ENCODE data around the gene DCLRE1B. TPM values are rescaled to one million over a fixed set of nuclear protein-coding genes. Genes with fewer than 3 reads are reported as not detected.
"Not testable (repeated sequence)": the region's sequence is repeated elsewhere in the genome, so short reads cannot be mapped to it uniquely, and the experiment has no call there.

The DCLRE1B gene
- polyA plus RNA-seq, 5 donors = 9.4 to 11.4 (median 10.3) TPM

DNA sequence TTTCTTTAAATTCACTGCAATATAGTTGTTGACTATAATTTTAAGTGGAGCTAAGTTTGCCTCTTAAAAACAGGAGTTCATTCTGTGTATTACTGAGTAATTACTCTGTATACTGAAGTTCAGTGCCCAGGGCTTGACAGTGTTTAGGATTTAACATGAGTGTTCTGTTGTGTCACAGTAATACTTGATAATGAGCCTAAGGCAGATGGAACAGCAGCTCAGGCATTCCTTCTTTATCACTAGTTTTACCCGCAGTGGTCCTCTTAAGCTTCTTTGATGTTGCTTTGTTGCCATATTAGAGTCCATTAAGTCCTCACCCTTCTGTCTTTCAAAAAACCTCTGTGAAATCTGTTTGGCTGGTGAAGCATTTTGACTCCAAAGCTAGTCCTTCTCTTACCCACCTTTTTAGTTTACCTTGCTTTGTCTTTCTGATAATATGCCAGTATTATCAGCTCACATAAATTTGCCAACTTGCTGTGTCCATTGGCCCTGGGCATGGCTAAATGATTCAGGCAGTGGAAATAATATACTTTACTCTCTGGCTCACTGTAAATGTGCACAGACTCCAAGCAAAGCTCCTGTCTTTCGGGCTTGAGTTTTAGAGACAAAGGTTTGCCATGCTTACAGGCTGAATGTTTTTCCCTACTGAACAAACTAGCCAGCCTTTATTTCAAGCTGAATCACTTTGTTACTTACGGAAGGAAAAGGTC, 41.7 kb downstream of the DCLRE1B start:
- DNase-seq = no peak

DNA sequence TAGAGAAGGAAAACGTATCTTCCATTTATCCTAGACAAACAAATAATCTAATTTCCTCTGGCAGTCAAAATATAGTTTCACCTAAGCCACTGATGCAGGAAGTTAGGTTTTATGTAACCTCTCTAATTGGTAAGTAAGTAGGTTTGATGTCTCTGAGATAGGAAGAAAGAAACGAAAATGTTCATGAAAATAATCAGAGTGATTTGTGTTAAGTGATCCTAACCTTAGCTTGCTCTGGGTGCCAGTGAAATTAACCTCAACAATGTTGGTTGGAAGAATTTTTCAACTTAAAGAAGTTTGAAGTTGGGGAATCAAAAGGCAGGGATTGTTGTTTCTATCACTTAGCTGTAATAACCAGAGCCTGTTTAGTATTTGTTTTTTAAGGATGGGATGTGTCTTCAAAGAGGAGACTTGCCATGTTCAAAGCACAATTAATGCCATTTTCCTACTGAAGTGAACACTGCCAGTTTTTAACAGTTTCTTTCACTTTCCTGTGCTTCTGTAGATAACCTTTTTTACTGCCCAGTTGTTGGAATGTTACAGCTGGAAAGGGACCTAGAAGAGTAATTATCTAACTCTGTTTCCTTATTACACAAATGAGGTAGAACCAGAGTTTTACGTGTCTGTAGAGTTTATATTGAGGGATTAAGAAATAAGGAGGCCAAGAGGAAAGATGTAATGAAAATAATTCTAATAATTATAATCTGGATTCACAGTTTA, 42.4 kb downstream of the DCLRE1B start:
- DNase-seq = no peak

DNA sequence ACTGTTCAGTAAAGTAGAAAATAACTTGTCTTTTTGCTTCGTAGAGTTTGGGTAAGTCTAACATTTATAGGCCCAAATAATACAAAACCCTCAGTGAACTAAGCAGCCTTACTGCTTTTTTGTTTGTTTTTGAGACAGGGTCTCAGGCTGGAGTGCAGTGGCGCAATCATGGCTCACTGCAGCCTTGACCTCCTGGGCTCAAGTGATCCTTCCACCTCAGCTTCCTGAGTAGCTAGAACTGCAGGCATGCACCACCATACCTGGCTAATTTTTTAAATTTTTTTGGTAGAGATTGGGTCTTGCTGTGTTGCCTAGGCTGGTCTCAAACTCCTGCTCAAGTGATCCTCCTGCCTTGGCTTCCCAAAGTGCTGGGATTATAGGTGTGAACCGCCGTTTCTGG, 43.0 kb downstream of the DCLRE1B start:
- DNase-seq = not testable (repeated sequence)

DNA sequence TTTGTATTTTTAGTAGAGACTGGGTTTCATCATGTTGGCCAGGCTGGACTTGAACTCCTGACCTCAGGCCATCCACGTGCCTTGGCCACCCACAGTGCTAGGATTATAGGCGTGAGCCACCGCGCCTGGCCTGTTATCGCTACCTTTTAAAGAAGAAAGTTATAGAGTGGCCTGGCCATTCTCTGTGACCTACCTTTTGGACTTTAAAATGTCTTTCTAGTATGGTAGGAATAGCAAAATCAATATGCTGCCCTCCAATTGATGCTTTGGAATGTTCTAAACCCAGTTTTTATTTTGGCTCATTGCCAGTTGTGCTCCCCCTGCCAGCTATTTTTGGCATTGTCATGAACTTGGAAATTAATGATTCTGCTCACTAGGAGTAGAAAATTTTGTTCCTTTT, 43.9 kb downstream of the DCLRE1B start:
- DNase-seq = no peak

DNA sequence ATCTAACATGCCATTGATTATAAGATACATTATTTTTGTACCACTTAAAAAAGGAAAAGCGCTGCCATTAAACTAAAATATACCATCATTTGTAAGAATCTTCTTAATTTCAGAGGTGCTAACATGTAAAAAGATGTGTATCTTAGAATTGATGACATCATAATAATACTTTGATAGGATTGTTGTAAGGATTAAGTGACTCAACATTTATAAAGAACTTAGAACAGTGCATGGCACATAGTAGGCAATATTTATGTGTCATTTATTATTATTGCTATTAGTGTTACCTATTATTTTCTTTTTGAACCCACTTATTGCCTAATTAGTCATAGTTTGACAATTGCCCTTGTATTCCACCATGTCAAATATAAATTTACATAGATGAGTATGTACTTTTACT, 45.8 kb downstream of the DCLRE1B start:
- DNase-seq = no peak

DNA sequence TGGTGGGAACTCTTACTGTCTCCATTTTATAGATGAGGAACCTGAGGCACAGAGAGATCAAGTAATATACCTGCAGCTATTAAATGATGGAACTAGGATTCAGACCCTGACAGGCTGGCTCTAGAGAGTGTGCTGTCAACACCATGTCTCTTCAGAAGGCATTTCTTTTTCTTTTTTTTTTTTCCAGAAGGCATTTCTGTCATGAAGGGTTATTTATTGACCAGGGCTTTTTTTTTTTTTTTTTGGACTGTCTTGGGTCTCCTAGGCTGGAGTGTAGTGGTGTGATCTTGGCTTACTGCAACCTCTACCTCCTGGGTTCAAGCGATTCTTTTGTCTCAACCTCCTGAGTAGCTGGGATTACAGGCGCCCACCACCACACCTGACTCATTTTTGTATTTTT, 46.6 kb downstream of the DCLRE1B start:
- no peak for DNase-seq

DNA sequence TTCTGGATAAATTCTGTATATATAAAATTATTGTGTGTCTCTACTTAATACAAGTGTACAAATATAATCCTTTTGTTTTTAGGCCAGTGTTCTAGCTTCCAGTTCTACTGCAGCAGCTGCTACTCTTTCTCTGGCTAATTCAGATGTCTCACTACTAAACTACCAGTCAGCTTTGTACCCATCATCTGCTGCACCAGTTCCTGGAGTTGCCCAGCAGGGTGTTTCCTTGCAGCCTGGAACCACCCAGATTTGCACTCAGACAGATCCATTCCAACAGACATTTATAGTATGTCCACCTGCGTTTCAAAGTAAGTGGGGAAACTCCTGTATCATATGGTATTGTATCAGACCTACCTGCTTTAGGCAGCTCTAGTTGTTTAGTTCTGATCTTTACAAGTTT, 52.9 kb downstream of the DCLRE1B start:
- no peak for DNase-seq

DNA sequence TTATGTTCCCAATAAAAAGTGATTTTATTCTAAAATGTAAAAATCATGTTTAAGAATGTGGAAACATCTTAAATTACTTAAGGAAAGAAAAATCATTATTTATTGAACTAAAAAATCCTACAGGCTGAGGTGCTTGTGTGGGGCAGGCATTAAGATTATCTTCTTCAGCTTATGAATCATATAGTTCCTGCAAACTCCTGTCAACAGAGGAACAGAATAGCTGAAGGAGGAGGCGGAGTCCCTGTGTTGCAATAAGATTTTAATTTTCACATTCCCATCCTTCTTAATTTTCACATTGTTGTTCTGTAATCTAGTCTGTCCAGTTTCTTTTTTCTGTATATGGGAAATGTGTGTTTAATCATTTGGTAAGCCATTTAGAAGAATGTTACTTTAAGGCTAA, 53.6 kb downstream of the DCLRE1B start:
- no peak for DNase-seq

DNA sequence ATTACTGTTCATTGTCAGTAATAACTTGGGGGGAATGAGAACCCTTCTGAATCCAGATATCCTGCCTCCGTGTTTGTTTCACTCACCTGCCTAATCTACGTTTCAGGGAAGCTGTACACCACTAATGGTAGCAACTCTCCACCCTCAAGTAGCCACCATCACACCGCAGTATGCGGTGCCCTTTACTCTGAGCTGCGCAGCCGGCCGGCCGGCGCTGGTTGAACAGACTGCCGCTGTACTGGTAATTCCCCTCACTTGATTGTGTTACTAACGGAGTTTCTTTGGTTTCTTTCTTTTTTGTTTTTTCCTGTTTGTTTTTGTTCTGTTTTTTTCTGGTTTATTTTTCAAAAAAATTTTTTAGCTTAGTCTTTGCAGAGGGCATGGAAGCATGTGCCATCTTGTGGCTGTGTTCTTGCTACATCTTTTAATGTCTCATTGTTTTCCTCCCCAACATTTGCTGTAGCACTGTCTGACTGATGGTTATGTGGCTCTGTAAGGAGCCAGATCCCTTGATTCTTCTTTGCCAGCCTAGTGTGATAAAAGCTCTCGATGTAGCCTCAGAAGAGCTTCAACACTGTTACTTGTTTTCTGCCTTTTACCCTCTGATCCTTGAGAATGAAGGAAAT, 58.3 kb downstream of the DCLRE1B start:
- no peak for DNase-seq

Other genes with a start within 250 kb of the DCLRE1B start
- gene PHTF1, start 145.8 kb upstream of the DCLRE1B start, polyA plus RNA-seq (ENCODE audit: insufficient read depth in 1 of 5, insufficient read length in 5 of 5, low replicate concordance in 1 of 5) = 10 to 100 TPM; 17.2 to 23.9 (median 21.7) TPM
- gene RSBN1, start 92.8 kb upstream of the DCLRE1B start, polyA plus RNA-seq (ENCODE audit: insufficient read depth in 1 of 5, insufficient read length in 5 of 5, low replicate concordance in 1 of 5) = 10 to 100 TPM; 15.9 to 26.8 (median 24.5) TPM
- gene PTPN22, start 33.6 kb upstream of the DCLRE1B start, polyA plus RNA-seq (ENCODE audit: insufficient read depth in 1 of 5, insufficient read length in 5 of 5, low replicate concordance in 1 of 5) = 1 to 10 TPM in 3 of 5 donors, under 1 TPM in 2; 0.56 to 1.1 (median 1.1) TPM
- gene BCL2L15, start 17.7 kb upstream of the DCLRE1B start, polyA plus RNA-seq (ENCODE audit: insufficient read depth in 1 of 5, insufficient read length in 5 of 5, low replicate concordance in 1 of 5) = 1 to 10 TPM in 3 of 5 donors, under 1 TPM in 2; 0.50 to 1.3 (median 1.1) TPM
- 10 to 100 TPM; 46.4 to 65.5 (median 49.8) TPM for gene AP4B1, start 527 bp upstream of the DCLRE1B start, polyA plus RNA-seq (ENCODE audit: insufficient read depth in 1 of 5, insufficient read length in 5 of 5, low replicate concordance in 1 of 5)
- gene HIPK1, start 24.0 kb downstream of the DCLRE1B start, polyA plus RNA-seq (ENCODE audit: insufficient read depth in 1 of 5, insufficient read length in 5 of 5, low replicate concordance in 1 of 5) = 10 to 100 TPM; 35.9 to 45.7 (median 42.1) TPM
- gene OLFML3, start 74.1 kb downstream of the DCLRE1B start, polyA plus RNA-seq (ENCODE audit: insufficient read depth in 1 of 5, insufficient read length in 5 of 5, low replicate concordance in 1 of 5) = 100 to 1,000 TPM; 251 to 302 (median 269) TPM
- gene SYT6, start 248.5 kb downstream of the DCLRE1B start, polyA plus RNA-seq (ENCODE audit: insufficient read depth in 1 of 5, insufficient read length in 5 of 5, low replicate concordance in 1 of 5) = 10 to 100 TPM in 3 of 5 donors, 1 to 10 TPM in 2; 9.3 to 16.5 (median 12.5) TPM